ENCODE data around the gene PICK1.
A peak's percentile ranks its signal among the peaks of the same experiment; 100 is the strongest.

PICK1 gene

DNA sequence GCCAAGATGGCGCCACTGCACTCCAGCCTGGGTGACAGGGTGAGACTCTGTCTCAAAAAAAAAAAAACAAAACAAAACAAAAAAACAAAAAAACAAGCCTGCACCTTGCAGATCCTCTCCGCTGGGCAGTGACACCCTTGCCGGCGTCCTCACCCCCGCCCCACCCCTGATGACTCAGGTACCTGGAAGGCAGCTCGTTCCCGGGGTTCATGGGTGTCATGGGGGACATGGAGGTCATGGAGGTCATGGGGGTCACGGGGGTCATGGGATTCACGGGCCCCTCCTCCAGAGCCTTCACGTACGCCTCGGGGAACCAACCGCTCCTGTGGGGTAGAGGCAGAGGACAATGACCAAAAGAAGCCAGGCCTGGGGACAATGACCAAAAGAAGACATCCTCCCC, 29.7 kb downstream of the PICK1 start:
- DNase-seq (ENCODE audit: low read depth in 2 of 2) = no peak
- no peak overlapping the region for H3K4me3 ChIP-seq (replicated peaks in 1 of 2; ENCODE audit: low read depth in 2 of 2, low read length in 2 of 2)
- no peak for TF ChIP-seq CTCF (IDR thresholded peaks at IDR 0.05; ENCODE audit: low read depth, low read length)

DNA sequence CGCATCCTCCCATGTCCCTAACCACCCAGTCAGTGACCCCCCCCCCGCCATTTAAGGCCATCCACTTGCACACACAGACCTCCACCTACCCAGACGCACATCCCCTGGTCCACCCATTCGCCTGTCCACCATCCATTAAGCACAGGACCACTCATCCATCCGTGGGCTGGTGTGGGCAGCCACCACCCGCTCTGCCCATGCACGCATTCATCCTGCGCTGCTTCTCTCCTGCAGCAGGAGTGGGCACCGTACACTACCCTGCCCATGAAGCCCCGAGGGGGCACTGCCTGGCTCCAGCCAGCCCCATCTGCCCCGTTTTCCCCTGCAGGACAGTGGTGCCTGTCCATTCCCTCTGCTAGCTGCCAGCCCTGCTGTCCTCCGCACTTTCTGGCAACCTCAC, 30.7 kb downstream of the PICK1 start:
- no peak overlapping the region for H3K4me3 ChIP-seq (replicated peaks in 1 of 2; ENCODE audit: low read depth in 2 of 2, low read length in 2 of 2)
- TF ChIP-seq CTCF (IDR thresholded peaks at IDR 0.05; ENCODE audit: low read depth, low read length) = no peak
- DNase-seq (ENCODE audit: low read depth in 2 of 2) = no peak

- TF ChIP-seq CTCF (IDR thresholded peaks at IDR 0.05; ENCODE audit: low read depth, low read length) = no peak
- peak overlapping the region in 1 of 2 donors; percentile 33 for H3K4me3 ChIP-seq (replicated peaks in 1 of 2; ENCODE audit: low read depth in 2 of 2, low read length in 2 of 2)
- peak; percentile 27 to 44 for DNase-seq (ENCODE audit: low read depth in 2 of 2)
These were observed 31.6 kb downstream of the PICK1 start for GRCh38 chr22:38088629-38089473.

- TF ChIP-seq CTCF (IDR thresholded peaks at IDR 0.05; ENCODE audit: low read depth, low read length) = no peak
These were observed 32.3 kb downstream of the PICK1 start for GRCh38 chr22:38089474-38089851.

GRCh38 chr22:38097058-38097457, 39.9 kb downstream of the PICK1 start:
- H3K4me3 ChIP-seq (replicated peaks in 1 of 2; ENCODE audit: low read depth in 2 of 2, low read length in 2 of 2) = no peak overlapping the region
- DNase-seq (ENCODE audit: low read depth in 2 of 2) = no peak
- no peak for TF ChIP-seq CTCF (IDR thresholded peaks at IDR 0.05; ENCODE audit: low read depth, low read length)

More at GRCh38 chr22:38089474-38089851, 32.3 kb downstream of the PICK1 start:
- H3K4me3 ChIP-seq (replicated peaks in 1 of 2; ENCODE audit: low read depth in 2 of 2, low read length in 2 of 2) = no peak overlapping the region
- DNase-seq (ENCODE audit: low read depth in 2 of 2) = no peak

DNA sequence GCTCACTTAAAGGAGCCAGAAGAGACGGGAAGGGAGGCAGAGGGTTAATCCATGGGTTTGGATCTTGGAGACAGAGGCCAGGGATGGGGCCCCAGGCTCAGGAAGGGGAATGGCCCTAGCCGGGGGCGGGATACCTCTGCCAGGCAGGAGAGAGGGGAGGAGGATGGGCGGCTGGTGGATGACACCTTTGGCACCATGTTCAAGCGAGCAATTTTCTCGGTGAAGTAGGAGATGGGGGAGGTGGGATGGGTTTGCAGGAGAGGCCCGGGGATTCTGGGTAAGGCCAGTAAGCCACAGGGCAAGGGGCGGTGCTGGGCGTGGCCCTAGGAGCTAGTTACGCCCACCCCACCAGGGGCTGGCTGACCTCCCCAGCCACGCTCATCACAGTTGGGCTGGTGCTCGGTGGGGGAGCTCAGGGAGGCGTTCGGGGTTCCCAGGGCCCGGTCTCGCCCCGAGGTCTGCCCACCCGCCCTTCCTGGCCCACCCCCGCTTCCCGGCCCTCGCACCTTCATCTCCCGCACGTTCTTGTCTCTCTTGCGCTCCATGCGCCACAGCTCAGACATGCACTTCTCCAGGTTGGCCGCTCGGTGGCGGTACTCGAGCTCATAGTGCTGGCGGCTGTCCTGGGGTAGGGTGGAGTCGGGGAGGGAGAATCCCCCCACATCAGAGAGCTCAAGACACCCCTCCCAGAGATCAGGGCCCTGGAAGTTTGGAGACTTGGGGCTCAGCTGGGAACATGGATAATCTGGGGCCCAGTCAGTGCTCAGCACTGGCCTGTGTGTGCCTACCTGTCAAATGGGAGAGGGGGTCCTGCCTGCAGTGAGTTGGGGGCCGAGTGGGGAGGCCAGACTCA, 40.6 kb downstream of the PICK1 start:
- no peak overlapping the region for H3K4me3 ChIP-seq (replicated peaks in 1 of 2; ENCODE audit: low read depth in 2 of 2, low read length in 2 of 2)
- peak in 1 of 2 donors; percentile 36 for DNase-seq (ENCODE audit: low read depth in 2 of 2)
- TF ChIP-seq CTCF (IDR thresholded peaks at IDR 0.05; ENCODE audit: low read depth, low read length) = peak; percentile 47

Data from cardiac fibroblast (primary cell).